ENCODE data around the gene IHH.

IHH gene

GRCh38 chr2:219021591-219021990 lies 39.1 kb downstream of the IHH start:
- Histone ChIP-seq H4K20me1 (ENCODE audit: low read depth, low read length) (no peaks in the 10 kb centered on the region), H3K9me3 (ENCODE audit: insufficient read depth, low read length) (no peaks in the 10 kb centered on the region), H3F3A (ENCODE audit: insufficient read depth) (no peaks in the 10 kb centered on the region), H2AFZ (ENCODE audit: low read depth, low read length, severe bottlenecking) (no peak overlapping the region), H3K36me3 (ENCODE audit: low read length) (no peaks in the 10 kb centered on the region), H3K27ac (ENCODE audit: low read depth, low read length) (no peak overlapping the region), H3K9me2 (replicated peaks; ENCODE audit: insufficient read depth, low read length) (no peaks in the 10 kb centered on the region), H3K4me2 (ENCODE audit: low read depth, low read length, poor library complexity, severe bottlenecking) (no peak overlapping the region), H3K9ac (ENCODE audit: low read length) (no peak overlapping the region), H3K27me3 (ENCODE audit: low read length) (no peaks in the 10 kb centered on the region), H3K79me2 (ENCODE audit: insufficient read depth, low read length) (no peaks in the 10 kb centered on the region), H3K4me3 (ENCODE audit: insufficient read depth, low read length, poor library complexity, severe bottlenecking) (no peak overlapping the region)
- no peak for TF ChIP-seq CTCF (IDR thresholded peaks at IDR 0.05; ENCODE audit: insufficient read depth, low read length, poor library complexity, severe bottlenecking)
- no peak for TF ChIP-seq EZH2phosphoT487 (conservative IDR thresholded peaks at IDR 0.05; ENCODE audit: low read length)

- Histone ChIP-seq H3K9ac (ENCODE audit: low read length) (no peak overlapping the region), H4K20me1 (ENCODE audit: low read depth, low read length) (no peaks in the 10 kb centered on the region), H2AFZ (ENCODE audit: low read depth, low read length, severe bottlenecking) (no peak overlapping the region), H3K9me2 (replicated peaks; ENCODE audit: insufficient read depth, low read length) (no peaks in the 10 kb centered on the region), H3K36me3 (ENCODE audit: low read length) (no peaks in the 10 kb centered on the region), H3K4me2 (ENCODE audit: low read depth, low read length, poor library complexity, severe bottlenecking) (no peak overlapping the region), H3K27me3 (ENCODE audit: low read length) (no peaks in the 10 kb centered on the region), H3K27ac (ENCODE audit: low read depth, low read length) (no peak overlapping the region), H3K4me3 (ENCODE audit: insufficient read depth, low read length, poor library complexity, severe bottlenecking) (no peak overlapping the region), H3F3A (ENCODE audit: insufficient read depth) (no peaks in the 10 kb centered on the region), H3K9me3 (ENCODE audit: insufficient read depth, low read length) (no peaks in the 10 kb centered on the region), H3K79me2 (ENCODE audit: insufficient read depth, low read length) (no peaks in the 10 kb centered on the region)
- no peak for TF ChIP-seq EZH2phosphoT487 (conservative IDR thresholded peaks at IDR 0.05; ENCODE audit: low read length)
- no peak for TF ChIP-seq CTCF (IDR thresholded peaks at IDR 0.05; ENCODE audit: insufficient read depth, low read length, poor library complexity, severe bottlenecking)
These were observed 39.9 kb downstream of the IHH start for GRCh38 chr2:219020604-219021365.

GRCh38 chr2:219019436-219019835 lies 41.3 kb downstream of the IHH start:
- TF ChIP-seq EZH2phosphoT487 (conservative IDR thresholded peaks at IDR 0.05; ENCODE audit: low read length) (no peak), CTCF (IDR thresholded peaks at IDR 0.05; ENCODE audit: insufficient read depth, low read length, poor library complexity, severe bottlenecking) (no peak)
- Histone ChIP-seq H3K4me3 (ENCODE audit: insufficient read depth, low read length, poor library complexity, severe bottlenecking) (no peak overlapping the region), H3K27me3 (ENCODE audit: low read length) (no peaks in the 10 kb centered on the region), H3K9me3 (ENCODE audit: insufficient read depth, low read length) (no peaks in the 10 kb centered on the region), H3K79me2 (ENCODE audit: insufficient read depth, low read length) (no peaks in the 10 kb centered on the region), H3K9me2 (replicated peaks; ENCODE audit: insufficient read depth, low read length) (no peaks in the 10 kb centered on the region), H3K9ac (ENCODE audit: low read length) (no peak overlapping the region), H2AFZ (ENCODE audit: low read depth, low read length, severe bottlenecking) (no peak overlapping the region), H3K4me2 (ENCODE audit: low read depth, low read length, poor library complexity, severe bottlenecking) (no peak overlapping the region), H3F3A (ENCODE audit: insufficient read depth) (no peaks in the 10 kb centered on the region), H4K20me1 (ENCODE audit: low read depth, low read length) (no peaks in the 10 kb centered on the region), H3K36me3 (ENCODE audit: low read length) (no peaks in the 10 kb centered on the region), H3K27ac (ENCODE audit: low read depth, low read length) (no peak overlapping the region)
